Stimulated activated CD4-positive, alpha-beta T cell treated with anti-CD3 and anti-CD28 coated beads, Interleukin-1b, Interleukin-23, amount 100 ng/mL, for 48 hours (primary cell): ENCODE data around the gene PHF19.
A peak's percentile ranks its signal among the peaks of the same experiment; 100 is the strongest.

Experiments used
- DNase-seq: peaks from one replicate; pipeline ENCODE4 v3.0.0-alpha.2; 2020

Gene PHF19

GRCh38 chr9:120891884-120892747 is 15.1 kb upstream of the PHF19 start:
- DNase-seq = no peak

- peak; percentile 78 for DNase-seq
Measured at GRCh38 chr9:120891245-120891883, 14.4 kb upstream of the PHF19 start.

- DNase-seq = no peak
Measured at GRCh38 chr9:120890320-120891244, 13.6 kb upstream of the PHF19 start.

GRCh38 chr9:120889606-120890271 is 12.8 kb upstream of the PHF19 start:
- no peak for DNase-seq

- DNase-seq = no peak
Measured at GRCh38 chr9:120888626-120889025, 11.6 kb upstream of the PHF19 start.

- no peak for DNase-seq
Measured at GRCh38 chr9:120886490-120886967, 9.5 kb upstream of the PHF19 start.

- DNase-seq = no peak
Measured at GRCh38 chr9:120885958-120886357, 9.0 kb upstream of the PHF19 start.

GRCh38 chr9:120885457-120885856 is 8.5 kb upstream of the PHF19 start:
- DNase-seq = no peak

- DNase-seq = no peak
Measured at GRCh38 chr9:120883608-120883996, 6.6 kb upstream of the PHF19 start.

GRCh38 chr9:120882935-120883607 is 6.1 kb upstream of the PHF19 start:
- no peak for DNase-seq

- no peak for DNase-seq
Measured at GRCh38 chr9:120879446-120879845, 2.5 kb upstream of the PHF19 start.

GRCh38 chr9:120878188-120879130 is 1.5 kb upstream of the PHF19 start:
- DNase-seq = peak; percentile 40

GRCh38 chr9:120877276-120878034 is 467 bp upstream of the PHF19 start:
- DNase-seq = peak; percentile 72

- peak; percentile 90 for DNase-seq
Measured at GRCh38 chr9:120875954-120876841, 790 bp downstream of the PHF19 start.

- no peak for DNase-seq
Measured at GRCh38 chr9:120875643-120875953, 1.4 kb downstream of the PHF19 start.

- no peak for DNase-seq
Measured at GRCh38 chr9:120875195-120875565, 1.8 kb downstream of the PHF19 start.

GRCh38 chr9:120874226-120875194 is 2.5 kb downstream of the PHF19 start:
- DNase-seq = no peak

GRCh38 chr9:120873512-120873911 is 3.5 kb downstream of the PHF19 start:
- DNase-seq = no peak
